Loucy (cell line): ENCODE results near the gene CHURC1.

ENCODE experiments used
- H2AFZ ChIP-seq: fragments of 200-600 bp; sonication (generic); 2 replicates; pipeline ENCODE4 v1.6.0; 2016; ENCODE audit warnings: antibody characterized with exemption, mild to moderate bottlenecking, low read length, moderate library complexity
- H3F3A ChIP-seq: fragments of 200-600 bp; 2 replicates; pipeline ENCODE4 v1.6.0; 2016; ENCODE audit warnings: antibody characterized with exemption, low read depth, mild to moderate bottlenecking
- H3K27me3 ChIP-seq: fragments of 200-600 bp; sonication (generic); 2 replicates; pipeline ENCODE4 v1.6.1; 2014; ENCODE audit warnings: low read length, mild to moderate bottlenecking; ENCODE audit not compliant: insufficient read depth, poor library complexity, severe bottlenecking
- H3K36me3 ChIP-seq: fragments of 200-600 bp; sonication (generic); 2 replicates; pipeline ENCODE4 v1.6.1; 2016; ENCODE audit warnings: low read length; ENCODE audit not compliant: insufficient read depth
- H3K4me1 ChIP-seq: fragments of 200-600 bp; sonication (generic); 2 replicates; pipeline ENCODE4 v1.5.1; 2014; ENCODE audit warnings: low read length, mild to moderate bottlenecking; ENCODE audit not compliant: insufficient read depth, poor library complexity, severe bottlenecking
- H3K4me2 ChIP-seq: fragments of 200-600 bp; sonication (generic); 2 replicates; pipeline ENCODE4 v1.6.0; 2014; ENCODE audit warnings: antibody characterized with exemption, low read length, low read depth, mild to moderate bottlenecking; ENCODE audit not compliant: poor library complexity, severe bottlenecking
- H3K4me3 ChIP-seq: fragments of 200-600 bp; sonication (generic); 2 replicates; pipeline ENCODE4 v1.5.1; 2014; ENCODE audit warnings: low read length, mild to moderate bottlenecking, mixed read lengths; ENCODE audit not compliant: poor library complexity, severe bottlenecking
- H3K79me2 ChIP-seq: fragments of 200-600 bp; sonication (generic); 2 replicates; pipeline ENCODE4 v1.6.1; 2014; ENCODE audit warnings: low read length; ENCODE audit not compliant: insufficient read depth
- H3K9ac ChIP-seq: fragments of 200-600 bp; sonication (generic); 2 replicates; pipeline ENCODE4 v1.6.0; 2014; ENCODE audit warnings: mild to moderate bottlenecking, low read depth, low read length, moderate library complexity; ENCODE audit not compliant: poor library complexity, severe bottlenecking
- H3K9me2 ChIP-seq: fragments of 200-600 bp; sonication (generic); replicated peaks from 2 replicates; pipeline ENCODE4 v1.6.1; 2016; ENCODE audit warnings: low read depth, low read length, mixed read lengths
- H3K9me3 ChIP-seq: fragments of 200-600 bp; sonication (generic); 2 replicates; pipeline ENCODE4 v1.6.1; 2014; ENCODE audit warnings: mild to moderate bottlenecking, antibody characterized with exemption, low read length, low read depth; ENCODE audit not compliant: insufficient read depth
- H4K20me1 ChIP-seq: fragments of 200-600 bp; sonication (generic); 2 replicates; pipeline ENCODE4 v1.6.0; 2014; ENCODE audit warnings: antibody characterized with exemption, low read length, mild to moderate bottlenecking; ENCODE audit not compliant: insufficient read depth, poor library complexity, severe bottlenecking
- CTCF ChIP-seq: fragments of 200-600 bp; sonication (generic); conservative IDR thresholded peaks from 2 replicates; pipeline ENCODE4 v1.5.1; 2014; ENCODE audit warnings: mild to moderate bottlenecking, antibody characterized with exemption, low read length
- EZH2phosphoT487 ChIP-seq: fragments of 200-600 bp; IDR thresholded peaks from 2 replicates; pipeline ENCODE4 v1.6.1; 2018; ENCODE audit warnings: antibody characterized with exemption, mild to moderate bottlenecking, moderate library complexity, borderline replicate concordance

CHURC1 gene

GRCh38 chr14:64970776-64971477, 56.7 kb downstream of the CHURC1 start:
- Histone ChIP-seq H3K4me2 (peak overlapping the region; percentile 96), H3K27me3 (no peaks in the 10 kb centered on the region), H3F3A (no peaks in the 10 kb centered on the region), H3K9me2 (no peaks in the 10 kb centered on the region), H3K9ac (peak overlapping the region; percentile 86), H3K9me3 (no peaks in the 10 kb centered on the region), H3K79me2 (peaks cover 50% of the 10 kb centered on the region), H3K36me3 (no peaks in the 10 kb centered on the region), H2AFZ (no peak overlapping the region), H4K20me1 (peaks cover 4% of the 10 kb centered on the region), H3K4me3 (peak overlapping the region; percentile 90), H3K4me1 (peaks cover 59% of the 10 kb centered on the region)
- TF ChIP-seq EZH2phosphoT487 (no peak), CTCF (no peak)

- Histone ChIP-seq H2AFZ (peak overlapping the region; percentile 65; the same call in 1 of the 2 replicates), H3K9me3 (no peaks in the 10 kb centered on the region), H3K9ac (peak overlapping the region; percentile 86), H3K9me2 (no peaks in the 10 kb centered on the region), H3K4me2 (peak overlapping the region; percentile 96), H3K27me3 (no peaks in the 10 kb centered on the region), H4K20me1 (peaks cover 4% of the 10 kb centered on the region), H3K4me1 (peaks cover 59% of the 10 kb centered on the region), H3K4me3 (peak overlapping the region; percentile 90), H3F3A (no peaks in the 10 kb centered on the region), H3K36me3 (no peaks in the 10 kb centered on the region), H3K79me2 (peaks cover 50% of the 10 kb centered on the region)
- TF ChIP-seq EZH2phosphoT487 (no peak), CTCF (no peak)
These were observed 57.3 kb downstream of the CHURC1 start for GRCh38 chr14:64971491-64971942.

GRCh38 chr14:64971943-64972791, 57.9 kb downstream of the CHURC1 start, which contains the start of gene RAB15:
RAB15 (minus strand) TSS chr14:64972336; CDS start chr14:64972076, 260 bp downstream.
- Histone ChIP-seq H4K20me1 (peaks cover 4% of the 10 kb centered on the region), H3F3A (no peaks in the 10 kb centered on the region), H3K9me3 (no peaks in the 10 kb centered on the region), H3K4me3 (peak within 1 kb of the TSS; percentile 90), H3K4me2 (peak within 1 kb of the TSS; percentile 96), H2AFZ (peak within 1 kb of the TSS; percentile 82), H3K9me2 (no peaks in the 10 kb centered on the region), H3K4me1 (peaks cover 53% of the 10 kb centered on the region), H3K9ac (peak within 1 kb of the TSS; percentile 86), H3K79me2 (peaks cover 43% of the 10 kb centered on the region), H3K27me3 (no peaks in the 10 kb centered on the region), H3K36me3 (no peaks in the 10 kb centered on the region)
- TF ChIP-seq CTCF (no peak), EZH2phosphoT487 (no peak)
